Fibroblast of the conjunctiva (primary cell): ENCODE results near the gene PIK3IP1.

Experiments
- DNase-seq: peaks from one replicate; pipeline ENCODE4 v3.0.0-alpha.2; 2010; ENCODE audit warnings: low read depth

PIK3IP1 gene

DNA sequence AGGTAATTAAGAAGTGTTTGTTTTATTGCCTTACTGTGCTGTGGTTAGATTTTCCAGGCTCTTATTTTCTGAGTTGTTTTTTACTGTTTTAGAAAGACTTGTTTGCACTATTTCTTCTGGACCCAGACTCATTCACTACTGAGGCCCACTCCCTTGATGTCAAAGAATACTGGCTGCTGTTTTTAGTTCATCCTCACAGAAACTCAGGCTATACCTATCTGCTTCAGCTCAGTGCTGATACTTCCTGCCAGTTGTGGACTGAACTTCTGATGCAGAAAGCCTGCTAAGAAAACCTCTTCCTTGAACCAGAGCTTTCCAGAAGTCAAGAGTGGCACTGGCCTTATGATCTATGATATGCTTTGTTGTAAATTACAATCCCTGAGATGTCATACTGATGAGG, 15.9 kb upstream of the PIK3IP1 start:
- no peak for DNase-seq

DNA sequence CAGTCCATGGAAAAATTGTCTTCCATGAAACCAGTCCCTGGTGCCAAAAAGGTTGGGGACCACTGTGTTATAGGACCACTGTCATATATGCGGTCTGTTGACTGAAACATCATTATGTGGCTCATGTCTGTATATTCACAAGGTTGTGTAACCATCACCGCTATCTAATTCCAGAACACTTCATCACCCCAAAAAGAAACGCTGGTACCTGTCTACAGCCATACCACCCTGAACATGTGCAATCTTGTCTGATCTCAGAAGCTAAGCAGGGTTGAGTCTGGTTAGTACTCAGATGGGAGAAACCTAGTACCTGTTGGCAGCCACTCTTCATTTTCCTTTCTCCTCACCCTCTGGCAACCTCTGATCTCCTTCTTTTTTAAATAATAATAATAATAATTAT, 12.9 kb upstream of the PIK3IP1 start:
- DNase-seq: no peak

DNA sequence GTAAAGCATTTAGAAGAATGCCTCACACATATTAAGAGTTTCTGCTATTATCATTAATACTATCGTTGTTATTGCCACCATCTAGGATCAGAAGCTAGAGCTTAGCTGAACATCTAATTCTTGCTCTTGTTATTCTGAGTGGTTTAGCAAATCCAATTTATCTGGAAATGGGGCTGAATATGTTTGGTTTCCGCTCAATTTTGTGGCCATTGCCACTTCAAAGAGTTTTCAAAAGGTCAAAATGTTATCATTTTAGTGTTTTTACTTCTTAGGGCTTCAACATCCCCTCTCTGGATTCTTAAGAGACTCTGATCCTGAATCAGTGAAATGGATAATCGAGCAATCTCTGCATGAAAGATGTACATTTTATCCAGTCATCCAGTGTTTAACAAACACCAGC, 10.2 kb upstream of the PIK3IP1 start:
- DNase-seq: no peak

DNA sequence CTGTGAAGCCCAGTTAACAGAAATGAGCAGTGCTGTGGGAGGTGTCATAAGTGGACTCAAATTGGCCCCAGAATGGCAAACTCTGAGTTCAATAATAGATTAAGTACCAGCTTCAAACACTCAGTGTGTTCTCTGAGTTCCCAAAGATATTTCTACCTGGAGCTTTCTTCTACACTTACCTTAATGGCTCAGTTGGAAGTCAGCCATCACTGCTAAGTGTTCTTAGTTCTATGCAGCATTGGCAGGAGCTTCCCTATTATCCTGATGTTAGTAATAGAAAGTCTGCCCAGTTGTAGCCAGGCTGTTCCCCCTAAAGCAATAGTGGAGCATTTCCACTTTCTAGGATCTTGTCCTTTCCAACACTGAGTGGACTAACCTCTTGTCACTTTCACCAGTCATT, 9.7 kb upstream of the PIK3IP1 start:
- DNase-seq: no peak

DNA sequence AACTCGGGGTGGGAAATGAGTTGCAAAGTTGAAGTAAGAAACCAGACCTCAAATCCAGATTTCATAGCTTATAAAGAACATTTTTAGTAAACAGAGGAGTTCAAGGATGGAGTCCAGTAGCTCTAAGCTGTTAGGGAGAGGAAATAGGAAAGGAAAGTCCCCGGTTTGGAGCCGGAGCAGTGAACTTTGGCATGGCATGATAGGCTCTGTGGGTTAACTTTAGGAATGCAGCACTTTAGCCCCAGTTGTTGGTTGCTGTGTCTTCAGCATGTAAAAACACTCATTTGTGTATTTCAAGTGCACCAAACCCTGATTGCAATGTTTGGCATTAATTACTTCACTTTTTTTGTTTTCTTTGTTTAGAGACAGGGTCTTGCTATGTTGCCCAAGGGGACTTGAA, 8.6 kb upstream of the PIK3IP1 start:
- DNase-seq: no peak

DNA sequence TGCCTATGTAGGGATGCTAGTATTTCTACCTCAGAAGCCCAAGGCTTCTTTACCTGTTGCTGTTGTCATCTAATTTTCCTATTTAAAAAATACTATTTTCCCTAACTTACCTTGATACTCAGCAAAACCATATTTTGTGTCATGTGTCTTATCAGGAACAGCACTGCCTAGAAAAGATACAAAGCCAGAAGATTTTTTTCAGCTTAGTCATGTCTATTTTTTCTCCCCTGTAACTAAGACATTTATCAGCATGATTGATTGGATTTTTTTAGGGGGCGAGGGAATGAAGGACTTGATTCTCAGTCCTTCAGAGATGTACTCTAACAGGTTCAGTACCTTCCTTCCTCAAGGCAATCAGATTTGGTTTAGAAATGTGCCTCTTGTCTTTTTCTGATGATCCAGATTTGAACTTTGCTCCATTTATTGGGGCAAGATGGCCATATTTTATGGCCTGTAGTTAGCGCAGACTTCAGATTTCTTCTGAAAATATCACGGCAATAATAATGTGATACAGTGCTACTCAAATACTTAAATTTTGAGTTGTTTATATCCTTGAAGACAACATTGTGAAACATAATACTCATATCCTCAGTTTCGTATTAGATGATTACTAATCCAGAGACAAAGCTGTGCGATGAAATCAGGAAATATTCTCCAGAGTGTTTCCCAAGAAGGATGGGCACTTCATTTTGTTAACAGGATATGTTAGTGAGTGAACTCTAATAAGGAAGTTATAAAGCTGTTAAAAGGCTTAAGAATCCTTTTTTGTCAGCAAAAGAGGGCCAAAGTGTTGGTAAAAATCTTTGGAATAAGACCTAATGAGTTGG, 3.8 kb upstream of the PIK3IP1 start:
- DNase-seq: no peak

DNA sequence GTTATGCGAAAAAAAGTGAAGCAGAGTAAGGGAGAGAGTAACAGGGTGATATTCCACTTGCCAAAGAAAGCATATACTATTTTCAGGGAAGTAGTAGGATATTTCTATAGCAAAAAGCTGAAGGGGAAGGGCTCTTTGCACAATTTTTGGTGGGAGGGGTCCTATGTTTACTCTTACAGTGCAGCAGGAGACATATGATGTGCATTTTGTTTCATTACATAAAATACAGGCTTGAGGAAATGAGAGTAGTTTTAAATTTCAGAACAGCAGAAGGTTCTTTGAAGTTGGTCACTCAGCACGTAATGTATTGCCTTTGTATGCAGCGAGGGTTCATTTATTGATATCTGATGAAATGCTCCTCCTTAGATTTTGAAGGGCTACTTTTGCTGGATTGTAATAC, 3.1 kb upstream of the PIK3IP1 start:
- DNase-seq: no peak

DNA sequence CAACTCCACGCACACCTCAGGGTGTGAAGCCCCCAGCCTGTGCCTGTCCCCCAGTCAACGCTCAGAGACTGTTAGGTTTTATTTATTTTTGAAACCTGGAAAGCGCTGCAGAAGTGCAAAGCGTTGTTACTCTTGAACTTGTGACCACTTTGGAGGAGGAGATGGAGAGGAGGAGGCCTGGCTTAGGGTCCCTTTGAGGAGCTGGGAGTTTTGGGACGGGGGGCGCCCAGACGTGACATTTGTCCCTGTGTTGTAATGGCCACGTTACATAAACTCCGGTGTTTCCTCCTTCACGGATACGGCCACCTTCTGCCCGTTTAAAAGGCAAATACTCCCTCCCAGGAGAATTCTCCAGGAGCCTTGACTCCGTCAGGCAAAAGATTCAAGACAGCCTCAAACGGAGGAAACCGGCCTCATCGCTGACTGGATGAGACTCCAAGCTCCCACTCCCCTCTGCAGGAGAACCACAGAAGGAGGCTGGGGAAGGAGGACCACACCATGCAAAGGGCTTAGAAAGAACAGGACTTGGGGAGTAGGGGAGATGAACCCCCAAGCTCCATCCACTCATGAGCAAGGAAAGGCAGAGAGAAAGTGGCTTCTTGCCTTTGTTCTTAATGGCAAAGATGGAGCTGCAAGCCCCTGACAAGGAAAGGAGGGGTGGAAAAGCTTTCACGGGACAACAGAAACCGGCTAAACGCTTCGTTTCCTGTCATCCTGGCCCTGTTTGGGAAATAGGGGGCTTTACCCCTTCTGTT, 630 bp downstream of the PIK3IP1 start:
- no peak for DNase-seq

DNA sequence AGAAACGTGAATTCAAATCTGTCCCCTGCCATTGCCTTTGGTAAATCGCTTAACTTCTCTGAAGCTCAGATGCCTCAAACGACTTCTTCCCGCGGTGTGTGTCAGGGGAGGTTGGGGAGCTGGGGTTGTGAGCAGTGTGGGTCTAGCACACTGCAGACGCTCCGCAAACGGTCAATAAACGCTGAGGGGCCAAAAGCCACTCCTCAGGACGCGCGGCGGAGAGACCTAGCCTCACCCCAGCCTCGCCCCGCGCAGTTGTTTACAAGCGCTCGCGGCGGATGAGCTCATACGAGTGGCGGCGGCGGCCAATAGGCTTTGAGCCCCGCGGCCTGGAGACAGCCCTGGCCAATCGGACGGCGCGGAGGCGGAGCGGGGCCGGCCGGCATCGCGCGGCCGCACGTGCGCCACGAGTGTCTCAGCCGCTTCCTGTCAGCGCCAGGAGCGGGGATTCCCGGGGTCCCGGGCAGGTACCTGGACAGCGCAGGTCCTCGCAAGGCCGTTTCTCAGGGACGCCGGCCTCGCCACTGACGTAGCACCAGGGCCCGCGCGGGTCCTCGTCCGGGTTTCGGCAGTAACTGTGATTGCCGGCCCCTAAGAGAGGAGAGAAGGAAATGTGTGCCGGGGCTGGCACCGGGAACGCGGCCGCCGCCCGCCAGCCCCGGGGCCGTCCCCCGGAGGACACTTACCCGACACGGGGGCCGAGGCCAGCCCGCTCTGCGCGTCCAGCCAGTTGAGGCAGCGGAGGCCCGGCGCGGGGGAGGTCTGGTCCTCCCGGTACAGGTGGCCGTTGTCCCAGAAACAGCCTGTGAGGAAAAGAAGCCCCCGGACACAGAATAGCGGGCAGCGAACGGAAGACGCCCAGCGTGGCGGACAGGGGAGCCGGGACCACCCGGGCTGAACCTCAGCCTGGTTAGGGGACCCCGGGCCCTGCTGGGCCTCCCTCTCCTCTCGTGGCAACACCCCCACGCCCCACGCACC, 1.5 kb downstream of the PIK3IP1 start:
- DNase-seq: peak; percentile 61

DNA sequence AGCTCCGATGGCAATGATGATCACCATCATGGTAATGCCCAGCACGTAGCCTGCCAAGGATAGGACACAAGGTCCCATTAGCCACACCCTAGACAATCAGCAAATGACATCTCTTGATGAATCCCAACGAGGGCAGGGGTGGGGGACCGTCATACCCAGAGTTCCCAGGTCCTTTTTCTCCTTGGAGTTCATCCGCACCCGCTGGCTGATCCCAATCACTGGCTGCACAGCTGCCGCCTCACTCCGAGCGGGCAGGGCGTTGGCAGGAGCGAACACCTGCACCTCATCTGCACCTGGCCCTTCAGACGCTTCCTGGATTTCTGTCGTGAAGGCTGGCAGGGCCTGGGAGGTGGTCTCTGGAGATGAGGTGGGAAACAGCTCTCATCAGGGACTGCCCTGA, 2.9 kb downstream of the PIK3IP1 start:
- no peak for DNase-seq

DNA sequence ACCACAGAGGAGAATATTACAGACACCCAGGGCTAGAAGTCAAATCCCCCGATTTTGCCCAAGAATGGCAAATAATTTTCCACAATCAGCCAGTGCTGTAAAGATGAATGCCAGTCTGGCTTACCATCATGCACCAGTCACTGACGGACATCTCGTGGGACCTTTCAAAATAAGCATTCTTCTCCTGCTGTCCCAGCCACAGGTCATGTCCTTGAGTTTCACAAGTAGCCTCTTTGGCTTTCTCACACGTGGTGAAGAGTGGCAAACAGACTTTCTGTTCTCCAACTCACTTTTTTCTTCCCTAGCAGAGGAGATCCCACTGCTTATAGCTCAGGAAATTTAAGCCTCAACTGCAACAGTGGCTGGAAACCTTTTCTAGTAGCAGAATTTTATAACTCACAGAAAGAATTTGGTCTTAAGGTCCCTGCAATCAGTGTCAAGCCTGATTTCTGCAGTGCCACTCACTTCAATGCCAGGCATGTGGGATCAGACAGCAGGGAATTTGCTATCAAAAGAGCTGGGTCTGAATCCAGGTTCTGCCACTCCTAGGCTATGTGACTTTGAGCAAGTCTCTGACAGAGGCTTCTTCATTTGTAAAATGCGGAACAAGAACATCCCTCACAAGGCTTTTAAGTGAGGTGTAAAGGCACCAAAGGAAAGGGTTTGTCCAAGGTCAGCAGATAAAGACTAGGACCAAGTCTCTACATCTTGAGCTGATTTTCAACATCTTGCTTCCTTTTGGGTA, 3.6 kb downstream of the PIK3IP1 start:
- DNase-seq: no peak

DNA sequence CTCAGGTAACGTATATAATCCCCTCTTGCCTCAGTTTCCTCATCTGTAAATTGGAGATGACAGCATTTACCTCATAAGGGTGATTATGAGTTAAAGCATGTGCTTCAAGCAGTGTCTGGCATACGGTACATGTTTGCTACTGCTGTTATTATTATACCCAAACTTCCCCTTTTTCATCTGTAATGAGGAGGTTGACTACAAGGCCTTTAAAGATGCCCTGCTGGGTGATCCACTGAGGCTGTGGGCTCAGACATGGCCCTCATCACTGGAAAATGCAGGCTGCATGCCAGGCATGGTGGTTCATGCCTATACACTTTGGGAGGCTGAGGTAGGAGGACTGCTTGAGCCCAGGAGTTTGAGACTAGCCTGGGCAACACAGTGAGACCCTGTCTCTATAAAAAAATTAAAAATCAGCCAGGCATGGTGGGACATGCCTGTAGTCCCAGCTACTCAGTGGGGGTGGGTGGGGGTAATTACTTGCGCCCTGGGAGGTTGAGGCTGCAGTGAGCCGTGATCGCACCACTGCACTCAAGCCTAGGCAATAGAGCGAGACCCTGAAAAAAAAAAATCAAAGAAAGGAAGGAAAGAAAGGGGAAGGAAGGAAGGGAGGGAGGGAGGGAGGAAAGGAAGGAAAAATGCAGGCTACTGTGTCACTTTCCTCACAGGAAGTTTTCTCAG, 4.3 kb downstream of the PIK3IP1 start:
- DNase-seq: no peak

DNA sequence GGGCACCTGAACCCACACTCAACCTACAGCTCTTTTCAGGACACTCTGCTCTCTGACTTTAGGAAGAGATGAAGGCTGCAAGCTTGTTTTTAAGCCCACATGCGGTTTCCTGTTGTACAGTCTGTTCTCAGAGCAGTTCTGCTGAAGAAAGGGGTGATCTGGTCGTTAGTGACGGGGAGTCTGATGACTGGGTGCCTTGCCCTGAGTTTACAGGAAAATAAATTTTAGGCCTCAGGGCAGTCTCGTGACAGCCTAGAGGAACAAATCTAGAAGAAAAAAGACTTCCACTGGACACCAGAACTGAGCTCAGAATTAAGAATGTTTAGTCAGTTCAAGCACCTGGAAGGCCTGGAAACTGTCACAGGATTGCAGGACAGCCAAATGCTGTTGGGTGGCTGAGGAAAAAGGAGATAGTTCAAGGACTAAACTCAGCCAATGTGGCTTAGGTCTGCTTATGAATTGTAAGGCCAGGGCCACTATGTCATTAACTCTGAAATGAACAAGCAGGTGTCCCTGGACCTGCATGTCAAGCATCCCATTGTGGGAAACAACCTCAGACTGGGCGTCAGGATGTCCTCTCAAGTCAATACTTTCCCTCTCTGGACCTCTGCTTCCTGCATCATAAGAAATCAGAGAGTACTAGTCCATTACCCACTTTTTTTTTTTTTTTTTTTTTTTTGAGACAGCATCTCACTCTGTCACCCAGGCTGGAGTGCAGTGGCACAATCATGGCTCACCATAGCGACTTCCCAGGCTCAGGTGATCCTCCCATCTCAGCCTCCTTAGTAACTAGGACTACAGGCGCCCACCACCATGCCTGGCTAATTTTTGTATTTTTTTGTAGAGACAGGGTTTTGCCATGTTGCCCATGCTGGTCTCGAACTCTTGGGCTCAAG, 5.7 kb downstream of the PIK3IP1 start:
- no peak for DNase-seq

DNA sequence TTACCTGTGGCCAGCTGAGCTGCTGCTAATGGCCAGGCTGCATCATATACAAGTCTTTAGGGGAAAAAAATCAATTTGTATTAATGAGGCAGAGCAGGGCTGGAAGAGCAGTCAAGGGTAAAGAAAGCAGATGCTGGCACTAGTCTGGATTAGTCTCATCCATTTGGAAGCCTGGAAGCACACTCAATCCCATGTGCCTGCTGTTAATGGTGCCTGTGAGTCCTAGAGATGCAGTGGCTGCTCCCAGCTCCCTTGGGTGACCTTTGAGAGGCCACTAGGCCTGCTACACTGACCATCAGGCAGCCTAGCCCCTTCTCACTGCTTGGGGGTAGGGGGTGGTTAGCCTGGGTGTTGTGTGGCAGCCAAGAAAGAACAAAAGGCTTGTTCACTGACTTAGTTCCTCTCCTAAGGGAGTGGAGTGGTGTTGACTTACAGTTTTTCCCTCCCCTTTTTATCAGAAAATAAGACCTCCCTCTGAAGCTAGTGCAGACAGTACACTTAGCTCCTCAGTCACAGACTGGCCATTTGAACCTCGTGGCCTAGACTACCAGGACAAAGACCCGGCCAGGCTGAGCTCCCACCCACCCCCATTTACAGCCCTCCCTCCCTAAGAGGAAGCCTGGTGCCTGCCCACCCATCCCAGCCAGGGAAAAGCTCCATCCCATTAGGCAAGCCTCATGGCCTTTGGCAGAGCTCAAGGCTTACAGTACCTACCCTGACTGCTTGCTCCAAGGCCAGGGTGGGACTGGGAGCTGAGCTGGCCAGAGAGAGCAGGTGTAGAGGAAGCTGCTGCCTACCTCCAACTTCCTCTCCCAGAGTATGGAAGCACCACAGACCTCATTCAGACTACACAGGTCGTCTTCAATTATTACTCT, 7.8 kb downstream of the PIK3IP1 start:
- no peak for DNase-seq

DNA sequence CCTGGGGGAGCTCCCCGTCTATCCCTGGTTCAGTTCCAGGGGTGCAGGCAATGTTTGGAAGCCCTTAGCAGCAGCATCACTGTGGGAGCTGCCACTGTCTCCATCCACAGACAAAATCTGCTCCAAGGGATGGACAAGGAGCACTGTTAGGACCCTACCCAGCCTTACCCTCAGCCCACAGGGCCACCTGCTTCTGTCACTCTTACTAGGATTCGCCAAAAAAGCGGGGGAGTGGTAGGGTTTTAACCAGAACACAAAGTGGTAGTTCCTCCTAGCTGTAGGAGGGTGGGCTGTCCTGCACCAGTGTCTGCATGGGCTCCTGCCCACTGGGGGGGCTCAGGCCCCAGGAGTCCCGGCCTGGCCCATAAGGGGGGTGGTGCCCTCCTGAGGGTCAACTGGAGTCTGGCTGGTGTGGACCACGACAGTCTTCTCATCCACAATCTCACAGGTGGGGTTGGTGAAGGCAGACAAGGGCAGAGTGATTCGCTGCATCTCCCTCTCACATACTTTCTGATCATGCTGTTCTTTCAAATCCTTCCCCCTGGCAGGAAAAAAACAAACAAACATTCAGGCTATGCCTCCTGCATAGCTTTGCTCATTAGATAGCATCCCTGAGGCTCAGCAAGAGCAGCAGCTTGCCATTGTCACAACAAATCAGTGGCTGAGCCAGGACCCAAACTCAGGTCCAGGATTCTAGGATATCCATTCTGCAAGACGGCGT, 9.4 kb downstream of the PIK3IP1 start:
- DNase-seq: no peak

DNA sequence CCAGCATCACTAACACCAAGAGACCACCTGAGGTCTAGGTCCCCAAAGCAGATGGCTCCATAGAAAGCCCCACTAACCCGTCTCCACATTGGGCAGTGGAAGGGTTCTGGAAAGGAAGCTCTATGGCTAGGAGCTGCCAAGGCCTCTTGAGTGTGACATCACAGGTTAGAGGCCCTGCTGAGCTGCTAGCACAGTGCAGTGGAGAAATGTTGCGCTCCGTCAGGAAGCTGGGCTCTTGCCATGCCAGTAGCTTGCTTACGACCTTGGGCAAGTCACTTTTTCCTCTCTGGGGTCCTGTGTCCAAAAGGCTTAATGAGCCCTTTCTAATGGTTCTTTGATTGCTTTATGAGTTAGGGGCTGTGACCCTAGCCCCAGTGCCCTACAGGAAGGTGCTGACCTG, 10.6 kb downstream of the PIK3IP1 start:
- no peak for DNase-seq

DNA sequence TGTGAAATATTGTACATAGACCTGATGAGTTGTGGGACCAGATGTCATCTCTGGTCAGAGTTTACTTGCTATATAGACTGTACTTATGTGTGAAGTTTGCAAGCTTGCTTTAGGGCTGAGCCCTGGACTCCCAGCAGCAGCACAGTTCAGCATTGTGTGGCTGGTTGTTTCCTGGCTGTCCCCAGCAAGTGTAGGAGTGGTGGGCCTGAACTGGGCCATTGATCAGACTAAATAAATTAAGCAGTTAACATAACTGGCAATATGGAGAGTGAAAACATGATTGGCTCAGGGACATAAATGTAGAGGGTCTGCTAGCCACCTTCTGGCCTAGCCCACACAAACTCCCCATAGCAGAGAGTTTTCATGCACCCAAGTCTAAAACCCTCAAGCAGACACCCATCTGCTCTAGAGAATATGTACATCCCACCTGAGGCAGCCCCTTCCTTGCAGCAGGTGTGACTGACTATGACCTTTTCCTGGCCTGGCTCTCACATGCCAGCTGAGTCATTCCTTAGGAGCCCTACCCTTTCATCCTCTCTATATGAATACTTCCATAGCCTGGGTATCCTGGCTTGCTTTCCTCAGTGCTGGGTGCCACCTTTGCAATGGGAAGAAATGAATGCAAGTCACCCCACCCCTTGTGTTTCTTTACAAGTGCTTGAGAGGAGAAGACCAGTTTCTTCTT, 12.3 kb downstream of the PIK3IP1 start:
- no peak for DNase-seq

DNA sequence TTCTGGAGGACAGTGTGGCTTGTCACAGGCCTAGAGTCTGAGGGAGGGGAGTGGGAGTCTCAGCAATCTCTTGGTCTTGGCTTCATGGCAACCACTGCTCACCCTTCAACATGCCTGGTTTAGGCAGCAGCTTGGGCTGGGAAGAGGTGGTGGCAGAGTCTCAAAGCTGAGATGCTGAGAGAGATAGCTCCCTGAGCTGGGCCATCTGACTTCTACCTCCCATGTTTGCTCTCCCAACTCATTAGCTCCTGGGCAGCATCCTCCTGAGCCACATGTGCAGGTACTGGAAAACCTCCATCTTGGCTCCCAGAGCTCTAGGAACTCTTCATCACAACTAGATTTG, 13.0 kb downstream of the PIK3IP1 start:
- DNase-seq: no peak
